RWPE1 (cell line): Measurements from ENCODE around the gene PTPN4.

ENCODE experiments used
- CTCF ChIA-PET: fragments of 350-600 bp; sonication (Branson Sonifier 250); formaldehyde crosslinking; extraction: SDS; loops from one replicate; lab custom pipeline; 2021; lab: Yijun Ruan, JAX
- POLR2A ChIA-PET: fragments of 400-600 bp; formaldehyde crosslinking; extraction: SDS; loops from one replicate; lab custom pipeline; 2020; ENCODE audit warnings: antibody characterized with exemption; ENCODE audit not compliant: low non-redundant PET; lab: Yijun Ruan, JAX
- DNase-seq: peaks from one replicate; pipeline ENCODE4 v3.0.0; 2012; ENCODE audit warnings: low spot score
- H3K27ac ChIP-seq: fragments of 450-650 bp; 2 replicates; pipeline ENCODE4 v1.5.1; 2017
- CTCF ChIP-seq: fragments of 450-650 bp; conservative IDR thresholded peaks from 2 replicates; pipeline ENCODE4 v1.5.1; 2017; ENCODE audit warnings: low read depth, mild to moderate bottlenecking

Gene PTPN4

DNA sequence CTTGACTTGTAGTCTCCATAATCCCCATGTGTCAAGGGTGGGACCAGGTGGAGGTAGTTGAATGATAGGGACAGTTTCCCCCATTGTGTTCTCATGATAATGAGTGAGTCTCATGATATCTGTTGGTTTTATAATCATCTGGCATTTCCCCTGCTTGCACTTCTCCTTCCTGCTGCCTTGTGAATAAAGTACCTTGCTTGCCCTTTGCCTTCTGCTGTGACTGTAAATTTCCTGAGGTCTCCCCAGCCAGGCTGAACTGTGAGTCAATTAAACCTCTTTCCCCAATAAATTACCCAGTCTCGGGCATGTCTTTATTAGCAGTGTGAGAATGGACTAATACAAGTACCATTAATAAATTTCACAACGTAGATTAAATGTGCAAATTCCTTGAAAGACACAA is 150.8 kb downstream of the PTPN4 start:
- POLR2A ChIA-PET: no interaction called here
- CTCF ChIA-PET: no interaction called here
- TF ChIP-seq CTCF: no peak
- DNase-seq: no peak
- H3K27ac ChIP-seq: no peak overlapping the region

DNA sequence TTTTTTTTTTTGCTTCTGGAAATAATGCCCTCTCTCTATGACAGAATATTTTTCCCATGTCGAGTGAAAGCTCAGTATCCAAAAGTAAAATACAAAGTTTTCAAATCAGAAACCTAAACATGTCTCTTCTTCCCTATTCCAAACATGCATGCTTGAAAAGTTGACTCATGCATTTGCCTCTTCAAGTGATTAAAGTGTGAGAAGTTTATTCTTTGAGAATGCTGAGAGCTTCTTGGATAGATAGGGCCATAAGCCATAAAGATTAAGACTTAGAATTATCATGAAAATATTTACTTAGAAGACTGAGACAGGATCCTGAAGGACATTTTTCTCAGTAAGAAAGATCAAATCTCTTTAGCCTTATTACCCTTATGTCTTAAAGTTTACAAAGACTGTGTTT is 154.5 kb downstream of the PTPN4 start:
- TF ChIP-seq CTCF: no peak
- ChIA-PET CTCF (no interaction called here), POLR2A (no interaction called here)
- no peak overlapping the region for H3K27ac ChIP-seq
- DNase-seq: no peak

DNA sequence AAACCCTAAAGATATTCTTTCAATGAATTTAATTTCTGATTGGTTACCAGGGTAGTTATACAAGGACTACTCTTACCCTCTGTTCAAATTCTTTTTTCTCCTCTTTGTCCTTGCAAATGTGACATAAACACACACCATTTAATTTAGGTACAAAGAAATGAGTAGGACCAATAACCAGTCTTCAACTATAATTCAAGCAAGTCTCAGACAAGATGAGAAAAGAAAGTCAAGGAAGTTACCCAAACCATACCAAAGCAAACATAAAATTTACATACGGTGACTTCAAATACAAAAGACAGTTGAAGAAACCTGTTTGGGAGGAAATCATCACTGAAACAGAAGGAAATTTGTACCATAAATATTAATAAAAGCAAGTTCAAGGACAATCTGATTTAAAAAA is 162.1 kb downstream of the PTPN4 start:
- CTCF ChIA-PET: no interaction called here
- POLR2A ChIA-PET: no interaction called here

DNA sequence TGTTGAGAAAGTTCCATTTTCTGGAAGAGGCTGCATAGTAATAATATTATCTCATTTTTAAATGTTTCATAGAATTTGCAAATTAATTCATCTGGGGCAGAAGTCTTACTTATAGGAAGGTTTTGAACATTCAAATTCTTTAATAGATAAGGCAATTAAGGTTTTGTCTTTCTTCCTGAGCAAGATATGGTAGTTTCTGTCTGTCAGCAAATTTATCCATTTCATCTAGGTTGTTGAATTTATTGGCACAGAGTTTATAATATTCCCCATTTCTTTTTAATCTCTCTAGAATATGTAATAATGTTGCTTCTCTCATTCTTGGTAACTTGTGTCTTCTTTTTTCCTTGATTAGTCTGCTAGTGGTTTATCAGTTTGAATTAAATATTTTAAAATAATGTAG is 163.0 kb downstream of the PTPN4 start:
- no peak overlapping the region for H3K27ac ChIP-seq
- no peak for DNase-seq
- ChIA-PET CTCF (no interaction called here), POLR2A (no interaction called here)
- no peak for TF ChIP-seq CTCF

More for the DNA sequence above, 162.1 kb downstream of the PTPN4 start:
- TF ChIP-seq CTCF: no peak
- DNase-seq: no peak
- H3K27ac ChIP-seq: no peak overlapping the region

DNA sequence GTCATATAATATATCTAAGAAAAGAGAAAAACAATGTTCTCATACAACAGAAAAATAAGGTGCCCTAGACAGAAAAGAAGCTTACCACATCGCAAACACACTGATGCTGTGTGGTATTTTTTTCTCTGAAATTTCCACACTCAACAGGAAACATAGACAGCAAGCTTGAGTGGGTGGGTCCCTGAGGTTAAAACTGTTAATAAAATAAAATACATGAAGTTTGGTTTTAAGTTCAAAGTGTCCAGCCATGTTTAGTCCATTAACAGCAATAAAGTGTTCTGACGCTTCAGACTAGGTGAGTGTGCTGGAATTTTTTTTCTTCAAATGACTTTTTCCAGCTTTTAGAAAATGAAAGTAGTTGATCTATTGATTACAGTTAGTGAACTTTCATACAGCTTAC is 169.8 kb downstream of the PTPN4 start:
- TF ChIP-seq CTCF: no peak
- no peak overlapping the region for H3K27ac ChIP-seq
- ChIA-PET POLR2A (no interaction called here), CTCF (no interaction called here)
- no peak for DNase-seq

- ChIA-PET POLR2A (no interaction called here), CTCF (interaction anchor here (0.6 kb wide), 1 partner anchor 45 kb away, joined by 3 read pairs; no protein-coding TSS in a partner anchor)
- no peak for TF ChIP-seq CTCF
- DNase-seq: no peak
- no peak overlapping the region for H3K27ac ChIP-seq
These were observed 173.1 kb downstream of the PTPN4 start for GRCh38 chr2:119932809-119933208.

- DNase-seq: no peak
- TF ChIP-seq CTCF: no peak
- no peak overlapping the region for H3K27ac ChIP-seq
- ChIA-PET POLR2A (no interaction called here), CTCF (interaction anchor here (0.6 kb wide), 1 partner anchor 41 kb away, joined by 3 read pairs; no protein-coding TSS in a partner anchor)
These were observed 174.6 kb downstream of the PTPN4 start for GRCh38 chr2:119934319-119934718.
